GDM1 (cell line): ENCODE results near the gene CDKN2B-AS1.

ENCODE experiments used
- DNase-seq: peaks from one replicate; lab custom pipeline; 2025; lab: John Stamatoyannopoulos, UW

CDKN2B-AS1 gene

DNA sequence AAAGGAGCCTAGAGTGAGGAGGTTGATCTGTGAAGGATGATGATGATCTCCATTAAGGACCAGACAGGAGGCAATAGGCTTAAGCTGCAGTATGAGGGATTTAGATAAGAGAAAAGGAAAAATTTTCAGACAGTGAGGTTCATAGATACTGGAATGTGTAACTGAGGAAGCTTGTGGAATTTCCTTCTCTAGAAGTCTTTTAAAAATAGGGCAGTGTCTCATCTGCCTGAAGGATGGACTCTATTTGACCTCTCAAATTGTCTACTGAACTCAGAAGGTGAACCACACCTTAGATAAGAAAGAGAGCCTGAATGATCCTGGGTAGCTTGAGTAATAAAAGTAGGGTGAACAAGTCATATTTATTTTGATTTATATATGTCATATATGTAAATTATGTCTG is 162.7 kb downstream of the CDKN2B-AS1 start:
- no peak for DNase-seq

DNA sequence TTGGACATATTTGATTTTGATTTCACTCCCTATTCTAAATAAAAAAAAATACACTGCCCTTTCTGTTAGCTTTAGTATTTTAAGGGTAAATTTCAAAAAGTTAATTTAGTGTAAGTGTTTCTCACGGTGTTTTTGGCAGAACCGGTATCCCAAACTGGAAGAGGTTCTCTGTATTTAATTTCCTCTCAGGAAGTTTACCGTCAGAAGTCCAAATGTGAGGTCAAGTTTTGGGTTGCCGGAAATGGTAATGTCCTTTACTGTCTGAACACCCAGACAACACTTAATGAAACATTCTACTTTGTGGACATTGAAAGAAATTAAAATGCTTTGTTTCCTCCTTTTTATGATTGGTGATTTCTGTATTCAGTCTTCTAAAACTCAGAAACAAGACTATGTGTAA is 163.2 kb downstream of the CDKN2B-AS1 start:
- DNase-seq: no peak

DNA sequence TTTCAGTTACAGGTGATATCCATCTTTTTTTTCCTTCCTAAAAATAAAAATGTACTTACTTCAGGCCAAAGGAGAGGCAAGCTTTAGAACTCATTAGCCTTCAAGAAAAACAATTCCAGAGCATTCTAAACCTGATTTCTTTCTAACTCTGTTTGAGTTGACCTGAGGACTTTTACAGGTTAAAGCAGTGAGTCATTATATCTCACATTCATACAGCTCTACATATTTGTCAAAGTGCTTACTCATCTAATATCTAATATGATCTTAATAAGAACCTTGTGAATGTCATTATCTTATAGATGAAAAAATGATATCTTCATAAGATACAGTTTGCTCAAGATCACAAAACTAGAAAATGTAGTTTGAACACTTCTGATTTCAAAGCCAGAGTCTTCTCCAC is 163.7 kb downstream of the CDKN2B-AS1 start:
- DNase-seq: no peak

DNA sequence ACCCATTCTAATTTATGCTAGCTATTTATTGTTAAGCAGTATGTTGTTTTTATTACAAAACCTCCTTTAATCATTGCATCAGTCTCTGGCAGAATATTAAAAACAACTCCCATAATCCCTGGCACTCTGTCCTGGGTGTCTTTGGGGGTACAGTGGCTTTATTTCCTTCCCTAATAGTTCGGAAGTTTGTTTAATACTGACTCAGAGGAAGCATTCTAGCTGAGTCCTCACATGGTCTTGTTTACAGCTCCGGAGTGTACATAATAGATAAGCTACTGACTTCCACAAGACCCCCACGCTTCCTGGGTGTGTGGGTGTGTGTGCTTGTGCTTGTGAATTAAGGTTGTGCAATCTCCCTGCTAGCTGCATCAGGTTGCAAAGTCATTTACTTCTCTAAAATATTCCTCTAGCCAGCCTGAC is 164.3 kb downstream of the CDKN2B-AS1 start:
- no peak for DNase-seq

DNA sequence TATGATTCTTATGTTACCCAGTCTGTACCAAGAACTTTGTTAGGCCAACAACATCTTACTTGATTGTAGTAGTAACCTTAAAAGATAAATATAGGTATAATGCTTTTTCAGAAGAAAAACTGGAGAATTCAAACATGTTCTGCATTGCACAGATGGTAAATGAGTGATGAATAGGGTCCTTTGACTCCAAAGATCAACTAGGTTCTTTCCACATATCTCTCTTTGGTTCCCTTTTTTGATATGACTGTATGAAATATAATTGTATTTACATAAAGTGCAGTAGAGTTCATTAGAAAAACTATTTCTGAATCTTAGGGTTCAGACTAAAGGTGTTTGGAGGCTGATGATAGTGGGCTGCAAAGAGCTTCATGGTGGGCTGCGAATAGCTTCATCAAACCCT is 165.0 kb downstream of the CDKN2B-AS1 start:
- DNase-seq: no peak

DNA sequence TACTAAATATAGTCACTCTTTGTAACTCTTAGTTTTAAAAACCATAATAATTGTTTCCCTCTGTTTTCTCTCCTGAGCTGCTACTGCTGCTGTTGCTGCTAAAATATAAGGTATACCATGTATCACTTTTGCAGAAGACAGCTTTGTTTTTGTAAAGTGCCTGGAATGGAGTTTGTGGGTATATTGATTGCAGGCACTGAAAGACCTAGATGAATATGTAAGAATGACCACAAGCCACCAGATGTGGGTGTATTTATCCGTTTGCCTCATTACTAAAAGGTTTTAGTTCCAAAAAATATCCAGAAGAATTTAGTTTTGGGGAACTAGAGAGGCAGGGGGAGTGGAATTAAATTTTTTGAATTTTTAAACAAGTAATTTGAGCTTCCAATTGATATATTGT is 165.6 kb downstream of the CDKN2B-AS1 start:
- no peak for DNase-seq

DNA sequence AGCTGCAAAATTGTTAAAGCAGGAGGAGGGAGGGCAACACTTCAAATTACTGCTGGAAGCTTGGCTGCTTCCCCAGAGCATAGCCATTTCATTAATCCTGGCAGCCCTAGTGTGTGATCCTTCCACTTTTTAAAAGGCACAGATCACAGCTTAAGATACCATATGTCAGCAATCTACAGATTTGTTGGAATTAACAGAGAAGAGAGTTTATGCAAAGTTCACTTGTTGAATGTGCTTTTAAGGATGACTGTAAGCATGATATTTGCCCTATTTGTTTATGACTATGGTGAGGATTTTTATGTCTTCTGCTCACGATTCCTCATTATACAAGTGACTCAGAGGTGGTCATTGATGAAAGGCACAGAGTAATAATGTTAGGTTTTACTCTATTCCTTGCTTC is 170.6 kb downstream of the CDKN2B-AS1 start:
- no peak for DNase-seq

DNA sequence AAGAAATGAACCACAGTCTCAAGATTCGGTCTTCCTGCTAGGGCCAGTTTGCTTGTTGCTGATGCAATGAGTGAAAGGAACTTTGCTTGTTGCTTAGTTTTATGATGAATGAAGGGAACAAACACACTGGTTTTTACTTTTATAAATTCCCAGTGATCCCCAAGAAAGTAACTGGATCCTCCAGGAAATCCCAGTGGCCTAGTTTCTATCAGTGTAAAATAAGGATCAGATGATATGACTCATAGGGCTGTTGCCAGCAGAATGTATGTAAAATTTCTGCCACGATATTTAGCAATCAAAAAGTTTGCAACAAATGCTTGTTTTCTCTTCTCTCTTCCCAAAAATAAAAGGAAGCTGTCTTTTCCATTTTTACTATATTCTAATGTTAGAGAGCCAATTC is 174.7 kb downstream of the CDKN2B-AS1 start:
- no peak for DNase-seq

DNA sequence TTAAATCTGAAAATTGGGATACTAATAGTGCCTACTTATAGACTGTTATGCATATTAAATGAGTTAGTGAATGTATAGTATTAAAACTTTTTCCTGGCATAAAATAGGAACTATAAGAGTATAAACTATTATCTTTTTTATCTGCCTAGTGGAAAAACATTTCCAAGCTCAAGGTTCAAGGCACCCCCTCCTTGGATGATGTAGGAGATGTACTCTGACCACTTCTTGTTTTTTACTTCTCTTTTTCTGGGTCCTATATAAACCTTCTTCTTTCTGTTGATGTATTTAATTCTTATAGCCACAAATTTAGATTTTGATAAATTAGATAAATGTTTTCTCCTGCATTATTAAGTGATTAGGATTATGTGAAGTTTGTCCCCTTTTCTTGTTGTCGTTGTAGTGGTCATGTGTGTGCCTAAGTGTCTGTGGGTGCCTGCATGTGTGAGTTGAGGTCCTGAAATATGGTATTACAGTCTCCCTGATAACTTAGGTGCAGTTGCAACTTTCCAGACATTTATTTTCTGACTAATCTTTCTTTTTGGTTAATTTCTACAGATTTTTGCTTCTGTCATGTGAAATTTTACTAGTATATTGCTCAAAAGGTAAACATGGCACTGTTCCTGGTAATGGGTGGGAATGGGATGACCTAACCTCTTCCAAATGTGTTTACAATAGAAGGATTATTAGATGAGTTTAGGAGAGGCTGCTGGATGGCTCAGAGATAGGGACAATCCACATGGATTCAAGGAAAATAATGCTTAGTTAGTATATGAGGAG is 175.3 kb downstream of the CDKN2B-AS1 start:
- peak; percentile 7 for DNase-seq
